Stimulated activated CD8-positive, alpha-beta memory T cell treated with anti-CD3 and anti-CD28 coated beads, Interleukin-15, amount 100 ng/mL, for 24 hours (primary cell): Measurements from ENCODE around the gene CHD3.

Experiments
- DNase-seq: peaks from one replicate; pipeline ENCODE4 v3.0.0-alpha.2; 2020; ENCODE audit warnings: low read depth

The CHD3 gene

GRCh38 chr17:7864995-7865650 is 23.5 kb upstream of the CHD3 start:
- no peak for DNase-seq

DNA sequence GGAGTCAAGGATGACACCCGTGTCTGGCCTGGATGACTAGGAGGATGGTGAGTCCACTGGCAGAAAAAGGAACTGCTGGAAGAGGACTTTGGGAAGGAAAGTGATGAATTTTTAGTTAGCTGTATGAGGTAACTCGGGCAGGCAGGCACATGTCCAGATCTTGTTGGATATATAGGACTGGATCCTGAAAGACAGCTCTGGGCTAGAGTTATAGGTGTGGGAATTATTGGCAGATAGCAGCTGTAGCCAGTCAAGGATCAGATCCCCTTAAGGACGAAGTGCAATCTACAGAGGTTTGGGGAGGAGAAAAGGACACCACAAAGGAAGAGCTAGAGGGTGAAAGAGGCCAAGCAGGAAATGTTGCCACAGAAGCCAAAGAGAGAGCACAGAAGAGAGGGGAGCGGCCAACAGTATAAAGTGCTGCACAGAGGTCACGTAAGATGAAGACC is 20.7 kb upstream of the CHD3 start:
- DNase-seq, result no peak

GRCh38 chr17:7873051-7873450 is 15.5 kb upstream of the CHD3 start:
- DNase-seq, result no peak

- no peak for DNase-seq
Measured at GRCh38 chr17:7875804-7876370, 12.7 kb upstream of the CHD3 start.

- no peak for DNase-seq
Measured at GRCh38 chr17:7878234-7878633, 10.4 kb upstream of the CHD3 start.

GRCh38 chr17:7880076-7880868 is 8.3 kb upstream of the CHD3 start:
- no peak for DNase-seq

DNA sequence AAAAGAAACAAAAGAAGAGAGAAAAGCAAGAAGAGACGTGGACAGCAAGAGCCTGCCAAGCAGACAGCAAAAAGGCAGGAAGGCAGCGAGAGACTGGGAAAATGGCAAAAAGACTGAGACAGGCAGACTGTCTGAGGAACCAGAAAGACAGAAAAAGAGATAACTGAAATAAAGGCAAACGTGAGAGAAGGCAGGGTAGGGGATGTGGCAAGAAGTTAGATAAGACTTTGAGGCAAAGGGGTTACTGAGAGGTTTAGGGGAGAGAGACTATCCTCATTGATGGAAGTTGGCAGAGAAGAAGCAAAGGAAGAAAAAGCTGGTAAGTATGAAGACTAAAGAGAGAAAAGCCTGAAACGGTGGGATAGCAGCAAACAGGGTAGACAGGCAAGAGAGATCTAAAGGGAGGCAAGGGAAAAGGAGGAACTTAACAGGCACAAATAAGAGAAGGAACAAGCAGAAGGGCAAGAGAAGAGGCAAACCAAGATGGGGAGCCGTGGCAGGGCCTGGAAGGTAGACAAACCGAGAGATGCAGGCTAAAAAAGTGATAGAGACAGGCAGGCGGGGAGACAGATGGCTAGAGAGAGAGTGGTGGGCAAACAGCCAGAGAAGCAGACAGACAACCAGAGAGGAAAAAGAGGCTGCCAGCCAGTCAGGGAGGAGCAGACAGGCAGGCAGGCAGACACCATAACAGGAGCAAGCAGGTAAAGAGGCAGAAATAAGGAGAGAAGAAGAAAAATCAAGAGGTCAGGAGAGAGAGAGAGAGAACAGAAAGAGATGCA is 7.1 kb upstream of the CHD3 start:
- DNase-seq, result no peak

GRCh38 chr17:7882068-7882467 is 6.5 kb upstream of the CHD3 start:
- DNase-seq, result no peak

DNA sequence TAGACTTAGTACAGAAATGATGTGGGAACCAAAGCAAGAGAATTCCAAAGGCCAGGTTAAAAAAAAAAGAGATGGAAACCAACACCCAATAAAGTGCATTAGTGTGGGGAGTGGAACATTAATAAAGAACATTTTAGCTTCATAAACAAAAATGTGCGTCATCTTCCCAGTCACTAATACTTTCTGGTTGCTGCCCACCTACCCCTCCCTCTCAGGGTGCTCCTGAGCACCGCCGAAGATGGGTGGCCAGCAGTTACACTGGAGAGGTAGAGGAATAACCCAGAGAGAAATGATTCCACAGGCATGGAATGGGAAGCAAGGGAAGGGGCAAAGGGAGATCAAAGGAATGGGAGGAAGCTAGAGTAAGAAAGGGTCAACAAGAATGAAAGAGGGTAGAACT is 6.0 kb upstream of the CHD3 start:
- no peak for DNase-seq

- DNase-seq, result no peak
Measured at GRCh38 chr17:7883781-7884386, 4.7 kb upstream of the CHD3 start.

GRCh38 chr17:7884581-7885366 is 3.8 kb upstream of the CHD3 start:
- no peak for DNase-seq

GRCh38 chr17:7885367-7886226 is 3.0 kb upstream of the CHD3 start:
- DNase-seq, result peak; percentile 25

GRCh38 chr17:7886227-7887037 is 2.2 kb upstream of the CHD3 start:
- DNase-seq, result no peak

DNA sequence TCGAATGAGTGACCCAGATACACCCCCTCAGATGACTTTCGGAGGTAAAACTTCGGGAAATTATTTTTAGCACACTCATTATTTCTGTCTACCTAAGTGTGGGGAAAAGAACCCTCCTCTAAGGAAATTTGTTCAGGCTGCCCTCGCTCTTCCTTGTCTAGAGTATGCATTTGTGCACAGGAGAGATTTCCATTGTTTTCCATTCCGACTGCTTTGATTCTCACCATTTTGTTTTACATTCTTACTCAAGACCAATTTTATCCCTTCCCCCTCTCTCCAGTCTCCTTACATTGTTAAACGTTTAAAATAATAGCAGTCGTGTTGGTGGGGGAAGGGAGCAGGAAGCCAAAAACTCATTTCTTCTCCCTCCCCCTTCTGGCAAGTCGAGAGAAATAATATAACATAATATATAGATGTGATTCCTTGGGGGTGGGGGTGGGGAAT is 1.5 kb upstream of the CHD3 start:
- DNase-seq, result no peak

DNA sequence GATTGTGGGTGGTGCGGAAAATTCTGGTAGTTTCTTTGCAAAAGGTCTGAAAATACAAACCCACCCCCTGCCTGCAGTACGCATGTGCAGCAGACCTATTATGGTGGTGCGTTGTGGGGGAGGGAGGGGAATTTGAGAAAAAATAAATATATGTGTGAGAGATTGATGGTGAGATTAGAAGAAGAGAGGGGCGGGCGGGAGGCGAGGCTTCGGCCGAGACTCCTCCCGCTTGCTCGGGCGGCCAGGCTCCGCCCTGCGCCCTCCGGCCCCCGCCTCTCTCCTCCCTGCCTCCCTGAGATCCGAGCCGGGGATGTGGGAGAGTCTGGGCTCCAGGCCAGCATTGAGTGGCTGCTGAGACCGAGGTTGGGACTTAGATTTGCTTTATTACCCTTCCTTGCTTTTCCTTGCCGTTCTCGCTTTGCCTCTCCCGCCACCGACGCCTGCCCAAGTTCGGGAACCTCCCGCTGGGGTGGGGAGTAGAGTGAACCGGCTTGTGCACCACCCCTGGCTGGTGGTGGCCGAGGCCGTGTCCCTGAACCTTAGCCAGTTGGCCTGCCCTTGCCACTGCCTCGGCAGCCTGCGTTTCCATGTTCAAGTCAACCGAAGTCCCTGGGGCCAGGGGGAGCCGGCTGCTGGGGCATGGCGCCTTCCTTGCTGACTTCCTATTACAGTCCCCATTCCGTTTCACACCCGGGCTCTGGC is 956 bp upstream of the CHD3 start:
- DNase-seq, result peak; percentile 41

DNA sequence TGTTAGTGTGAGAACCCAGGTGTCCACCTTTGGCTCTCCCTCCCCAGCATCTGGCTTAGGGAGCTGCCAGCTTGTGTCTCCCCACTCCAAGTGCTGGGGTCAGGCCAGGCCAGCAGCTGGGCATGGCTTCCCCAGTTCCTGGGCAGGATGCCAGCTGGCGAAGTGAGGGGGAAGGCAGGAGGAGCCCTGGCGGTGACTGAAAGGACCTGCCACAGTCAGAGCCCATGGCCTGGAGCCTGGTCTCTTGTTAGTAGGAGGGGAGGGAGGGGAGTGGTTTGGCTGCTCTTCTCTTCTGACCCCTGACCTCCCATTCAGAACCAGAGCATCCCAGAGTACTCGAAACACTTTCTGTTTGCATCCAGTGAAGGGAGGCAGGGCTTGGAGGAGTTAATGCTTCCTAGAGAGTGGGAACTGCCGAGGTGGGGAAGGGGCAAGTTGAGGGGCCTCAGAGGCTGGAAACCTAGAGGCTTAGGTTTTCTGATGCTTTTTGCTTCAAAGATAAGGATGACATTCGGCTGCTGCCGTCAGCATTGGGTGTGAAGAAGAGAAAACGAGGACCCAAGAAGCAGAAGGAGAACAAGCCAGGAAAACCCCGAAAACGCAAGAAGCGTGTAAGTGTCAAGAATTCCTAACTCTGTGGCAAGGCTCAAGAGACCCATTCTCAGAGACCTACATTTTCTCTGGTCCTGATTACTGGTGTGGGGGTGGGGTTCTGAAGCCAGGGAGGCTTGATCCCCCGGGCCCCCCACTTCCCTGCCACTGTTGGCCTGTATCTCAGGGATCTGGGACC is 772 bp downstream of the CHD3 start:
- no peak for DNase-seq

- DNase-seq, result no peak
Measured at GRCh38 chr17:7893187-7893880, 4.7 kb downstream of the CHD3 start.
